Measurements from ENCODE around the gene G3BP1. TPM values are rescaled to one million over a fixed set of nuclear protein-coding genes. Genes with fewer than 3 reads are reported as not detected.
"Not testable (repeated sequence)": the region's sequence is repeated elsewhere in the genome, so short reads cannot be mapped to it uniquely, and the experiment has no call there.

Gene G3BP1
- total and polyA plus RNA-seq, 2 donors, result 48.2 to 144 TPM

DNA sequence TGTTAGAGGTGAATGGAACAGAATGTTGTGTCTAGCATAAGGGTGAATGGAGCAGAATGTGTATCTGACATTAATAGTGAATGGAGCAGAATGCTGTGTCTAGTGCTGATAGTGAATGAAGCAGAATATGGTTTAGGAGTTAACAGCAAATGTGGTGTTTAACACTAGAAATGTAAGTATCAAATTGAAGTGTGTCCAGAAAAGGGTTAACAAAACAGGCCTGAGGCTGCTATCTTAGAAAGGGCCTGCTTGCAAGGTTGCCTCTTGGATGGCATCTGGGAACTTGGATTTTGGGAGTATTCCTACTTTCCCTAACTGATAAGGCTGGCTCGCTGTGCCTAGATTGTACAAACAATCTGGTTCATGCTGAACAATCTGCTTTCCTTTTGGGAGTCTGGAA, 76.1 kb downstream of the G3BP1 start:
- Histone ChIP-seq H3K36me3 (ENCODE audit: control insufficient read depth in 2 of 2, insufficient read depth in 2 of 2, low read length in 1 of 2) (no peaks in the 10 kb centered on the region), H3K27me3 (ENCODE audit: control insufficient read depth in 2 of 2, insufficient read depth in 1 of 2, low read length in 1 of 2) (no peaks in the 10 kb centered on the region), H3K4me1 (ENCODE audit: control insufficient read depth in 2 of 2, insufficient read depth in 2 of 2, low read length in 2 of 2) (no peaks in the 10 kb centered on the region), H3K4me3 (ENCODE audit: low read length in 2 of 2) (no peak overlapping the region), H3K27ac (ENCODE audit: low read depth in 1 of 2, low read length in 1 of 2) (no peak overlapping the region), H3K9me3 (ENCODE audit: control insufficient read depth in 2 of 2, insufficient read depth in 1 of 2, low read length in 1 of 2) (no peaks in the 10 kb centered on the region)
- no peak for DNase-seq (ENCODE audit: low read depth in 6 of 9, low spot score in 9 of 9)
- 95% methylated on average over 1 of the region's 1 CpG for WGBS

DNA sequence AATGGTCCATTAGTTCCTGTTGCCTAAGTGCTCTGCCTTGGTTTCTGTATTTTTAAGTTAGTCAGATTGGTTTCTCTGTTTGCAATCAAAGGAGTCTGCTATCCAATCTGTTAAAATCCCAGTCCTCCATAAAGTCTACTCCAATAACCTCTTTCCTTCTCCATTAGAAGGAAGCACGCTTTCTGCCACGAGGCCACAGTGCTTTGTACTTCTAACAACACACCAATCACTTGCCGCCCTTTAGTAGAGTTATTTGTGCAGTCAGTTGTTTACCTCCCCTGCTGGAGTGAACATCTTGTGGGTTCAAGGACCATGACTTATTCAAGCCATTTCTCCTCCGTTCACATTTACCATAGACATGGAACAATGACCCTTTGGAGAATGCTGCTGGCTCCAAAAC, 83.9 kb downstream of the G3BP1 start:
- Histone ChIP-seq H3K36me3 (ENCODE audit: control insufficient read depth in 2 of 2, insufficient read depth in 2 of 2, low read length in 1 of 2) (no peaks in the 10 kb centered on the region), H3K27ac (ENCODE audit: low read depth in 1 of 2, low read length in 1 of 2) (no peak overlapping the region), H3K9me3 (ENCODE audit: control insufficient read depth in 2 of 2, insufficient read depth in 1 of 2, low read length in 1 of 2) (no peaks in the 10 kb centered on the region), H3K4me3 (ENCODE audit: low read length in 2 of 2) (no peak overlapping the region), H3K27me3 (ENCODE audit: control insufficient read depth in 2 of 2, insufficient read depth in 1 of 2, low read length in 1 of 2) (no peaks in the 10 kb centered on the region), H3K4me1 (ENCODE audit: control insufficient read depth in 2 of 2, insufficient read depth in 2 of 2, low read length in 2 of 2) (no peaks in the 10 kb centered on the region)
- no peak for DNase-seq (ENCODE audit: low read depth in 6 of 9, low spot score in 9 of 9)
- WGBS, result 92% methylated on average over 4 of the region's 4 CpGs

DNA sequence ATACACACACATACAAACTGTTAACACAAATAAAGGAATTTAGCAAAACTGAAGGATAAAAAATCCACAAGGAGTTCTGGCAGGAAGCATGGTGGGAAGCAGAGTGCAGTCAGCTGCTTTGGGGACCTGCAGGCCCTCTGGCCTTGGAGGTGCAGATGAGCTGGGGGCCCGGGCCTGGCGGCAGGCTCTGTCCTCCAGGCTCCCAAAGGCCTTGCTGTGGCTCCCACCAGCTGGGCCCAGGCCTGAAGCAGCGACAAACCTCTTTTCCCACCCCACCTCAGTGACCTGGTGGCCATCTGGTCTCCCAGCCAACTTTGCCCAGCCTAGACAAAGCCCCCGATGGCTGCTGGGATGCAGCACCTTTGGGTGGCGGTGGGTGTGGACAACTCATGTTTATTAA, 85.1 kb downstream of the G3BP1 start:
- no peaks in the 10 kb centered on the region for H3K4me1 ChIP-seq (ENCODE audit: control insufficient read depth in 2 of 2, insufficient read depth in 2 of 2, low read length in 2 of 2)
- WGBS, result 93% methylated on average over 5 of the region's 5 CpGs
- no peaks in the 10 kb centered on the region for H3K9me3 ChIP-seq (ENCODE audit: control insufficient read depth in 2 of 2, insufficient read depth in 1 of 2, low read length in 1 of 2)
- no peak overlapping the region for H3K4me3 ChIP-seq (ENCODE audit: low read length in 2 of 2)
- H3K36me3 ChIP-seq (ENCODE audit: control insufficient read depth in 2 of 2, insufficient read depth in 2 of 2, low read length in 1 of 2), result no peaks in the 10 kb centered on the region
- no peak for DNase-seq (ENCODE audit: low read depth in 6 of 9, low spot score in 9 of 9)
- no peak overlapping the region for H3K27ac ChIP-seq (ENCODE audit: low read depth in 1 of 2, low read length in 1 of 2)
- H3K27me3 ChIP-seq (ENCODE audit: control insufficient read depth in 2 of 2, insufficient read depth in 1 of 2, low read length in 1 of 2), result no peaks in the 10 kb centered on the region

DNA sequence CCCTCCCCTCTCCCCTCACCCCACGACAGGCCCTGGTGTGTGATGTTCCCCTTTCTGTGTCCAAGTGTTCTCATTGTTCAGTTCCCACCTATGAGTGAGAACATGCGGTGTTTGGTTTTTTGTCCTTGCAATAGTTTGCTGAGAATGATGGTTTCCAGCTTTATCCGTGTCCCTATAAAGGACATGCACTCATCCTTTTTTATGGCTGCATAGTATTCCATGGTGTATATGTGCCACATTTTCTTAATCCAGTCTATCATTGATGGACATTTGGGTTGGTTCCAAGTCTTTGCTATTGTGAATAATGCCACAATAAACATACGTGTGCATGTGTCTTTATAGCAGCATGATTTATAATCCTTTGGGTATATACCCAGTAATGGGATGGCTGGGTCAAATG, 89.1 kb downstream of the G3BP1 start:
- not testable (repeated sequence) for H3K4me1 ChIP-seq (ENCODE audit: control insufficient read depth in 2 of 2, insufficient read depth in 2 of 2, low read length in 2 of 2); H3K27me3 ChIP-seq (ENCODE audit: control insufficient read depth in 2 of 2, insufficient read depth in 1 of 2, low read length in 1 of 2); H3K36me3 ChIP-seq (ENCODE audit: control insufficient read depth in 2 of 2, insufficient read depth in 2 of 2, low read length in 1 of 2); H3K27ac ChIP-seq (ENCODE audit: low read depth in 1 of 2, low read length in 1 of 2); DNase-seq (ENCODE audit: low read depth in 6 of 9, low spot score in 9 of 9); H3K4me3 ChIP-seq (ENCODE audit: low read length in 2 of 2); H3K9me3 ChIP-seq (ENCODE audit: control insufficient read depth in 2 of 2, insufficient read depth in 1 of 2, low read length in 1 of 2)
- WGBS, result 96% methylated on average over 3 of the region's 4 CpGs

Other genes starting within 250 kb of the G3BP1 start
- 5.1 TPM for gene FAT2, start 180.6 kb upstream of the G3BP1 start, total RNA-seq
- 2.7 TPM for gene FAT2, start 180.6 kb upstream of the G3BP1 start, polyA plus RNA-seq
- gene SPARC, start 85.0 kb upstream of the G3BP1 start, total RNA-seq, result 152 TPM
- gene SPARC, start 85.0 kb upstream of the G3BP1 start, polyA plus RNA-seq, result 183 TPM
- 90.5 TPM for gene ATOX1, start 13.3 kb upstream of the G3BP1 start, total RNA-seq
- gene ATOX1, start 13.3 kb upstream of the G3BP1 start, polyA plus RNA-seq, result 145 TPM
- not detected for gene GLRA1, start 152.9 kb downstream of the G3BP1 start, total RNA-seq
- gene GLRA1, start 152.9 kb downstream of the G3BP1 start, polyA plus RNA-seq, result not detected